Measurements from ENCODE around the gene PCDHGB1.

GRCh38 chr5:141342773-141343172 is 7.1 kb upstream of the PCDHGB1 start:
- no peak for TF ChIP-seq CTCF (IDR thresholded peaks at IDR 0.05)
- TF ChIP-seq POLR2A (IDR thresholded peaks at IDR 0.05), result no peak

Measured in breast epithelium (tissue), 3 donors.